Measurements from ENCODE around the gene FOXK2. TPM values are rescaled to one million over a fixed set of nuclear protein-coding genes. Genes with fewer than 3 reads are reported as not detected.

Gene FOXK2
- total and polyA plus RNA-seq, 2 of the 8 experiments (the other 6 are each of a cell fraction or from before 2014, with no cell fraction given): 34.7 to 64.9 TPM

DNA sequence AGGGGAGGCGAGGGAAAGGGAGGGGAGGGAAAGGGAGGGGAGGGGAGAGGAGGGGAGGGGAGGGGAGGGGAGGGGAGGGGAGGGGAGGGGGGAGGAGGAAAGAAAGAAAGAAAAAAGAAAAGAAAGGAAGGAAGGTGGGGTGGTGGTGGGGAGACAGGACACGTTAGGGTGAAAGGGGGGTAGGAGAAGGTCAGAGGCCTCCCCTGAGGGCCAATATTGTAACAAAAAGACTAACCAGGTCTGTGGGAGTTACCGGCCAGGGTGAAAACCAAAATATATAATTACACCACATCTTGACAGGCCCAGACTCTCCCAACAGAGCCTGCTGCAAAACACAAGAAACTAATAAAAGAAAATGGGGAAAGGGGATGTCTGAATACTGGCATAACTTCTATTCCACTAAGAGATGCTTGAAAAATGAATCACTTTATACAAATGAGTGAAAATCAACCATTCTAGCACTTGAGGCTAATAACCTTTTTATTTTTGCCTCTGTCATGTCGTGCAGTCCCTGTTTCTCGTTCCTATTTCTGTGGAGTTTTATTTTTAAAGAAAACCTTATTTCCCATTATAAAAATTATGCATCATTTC is 118.7 kb downstream of the FOXK2 start:
- no peak overlapping the region for H2BK5ac ChIP-seq (ENCODE audit: low read depth, low read length)
- ChIA-PET CTCF (ENCODE audit: partially characterized antibody) (no interaction called here), POLR2A (ENCODE audit: partially characterized antibody) (no interaction called here)
- no peak overlapping the region for H4K5ac ChIP-seq (ENCODE audit: insufficient read length, low read depth, low read length)
- H3K4me1 ChIP-seq (replicated peaks in 1 of 4; ENCODE audit: control insufficient read depth in 3 of 4, insufficient read depth in 4 of 4, low read length in 3 of 4): peaks cover 0 to 5% (median under 1%) of the 10 kb centered on the region in 4 experiments; a peak in 1 of 7 replicates
- peaks cover 16 to 22% of the 10 kb centered on the region in 2 experiments for H4K20me1 ChIP-seq (replicated peaks in 1 of 2; ENCODE audit: control insufficient read depth in 1 of 2, insufficient read depth in 2 of 2, low read length in 2 of 2)
- H3K79me1 ChIP-seq (ENCODE audit: low read depth, low read length): peaks cover 4% of the 10 kb centered on the region
- H3K36me3 ChIP-seq (ENCODE audit: control insufficient read depth in 2 of 4, insufficient read depth in 4 of 4, low read length in 3 of 4): peaks cover 5 to 33% (median 14%) of the 10 kb centered on the region in 4 experiments; a peak in 7 of 8 replicates
- no peak overlapping the region for H3K56ac ChIP-seq (replicated peaks; ENCODE audit: insufficient read length, low read depth, low read length)
- H3K4ac ChIP-seq (replicated peaks; ENCODE audit: insufficient read length, low read depth, low read length): no peak overlapping the region
- no peak overlapping the region for H3K4me2 ChIP-seq (ENCODE audit: insufficient read depth in 1 of 2, low read depth in 2 of 2, low read length in 2 of 2)
- peaks cover 14 to 78% of the 10 kb centered on the region in 2 experiments; a peak in 3 of 4 replicates for H3K79me2 ChIP-seq (ENCODE audit: control insufficient read depth in 1 of 2, insufficient read depth in 2 of 2, low read length in 2 of 2)
- H3K23me2 ChIP-seq (ENCODE audit: low read depth, low read length): no peaks in the 10 kb centered on the region
- H4K91ac ChIP-seq (replicated peaks; ENCODE audit: insufficient read length, low read length): no peak overlapping the region
- DNase-seq (ENCODE audit: low read depth in 1 of 2, low spot score in 2 of 2): no peak
- no peak overlapping the region for H3K18ac ChIP-seq (ENCODE audit: extremely low read depth, low read length)
- no peak overlapping the region for H3K14ac ChIP-seq (ENCODE audit: insufficient read length)
- no peak overlapping the region for H3K27ac ChIP-seq (ENCODE audit: low read depth, low read length)
- FAIRE-seq: no peak
- no peak overlapping the region for H2BK12ac ChIP-seq (ENCODE audit: low read depth, low read length)
- no peak overlapping the region for H2BK120ac ChIP-seq (replicated peaks; ENCODE audit: low read depth, low read length)
- no peak overlapping the region for H3K4me3 ChIP-seq (ENCODE audit: extremely low read depth in 1 of 4, insufficient read depth in 2 of 4, low read depth in 3 of 4, low read length in 4 of 4)
- 91% methylated on average over 3 of the region's 5 CpGs; no CpG with 5 or more reads in 1 of the 2 experiments for WGBS, 2 experiments (ENCODE audit: extremely low coverage in 1 of 2, insufficient coverage in 1 of 2, insufficient read length in 1 of 2, insufficient replicate concordance in 2 of 2, low coverage in 1 of 2, low lambda C conversion rate in 2 of 2, missing lambda C conversion rate in 1 of 2)
- H2AK5ac ChIP-seq (ENCODE audit: low read depth, low read length): no peak overlapping the region
- H2AFZ ChIP-seq (ENCODE audit: low read length): no peak overlapping the region
- H2BK20ac ChIP-seq (ENCODE audit: low read length): no peak overlapping the region
- no peaks in the 10 kb centered on the region for H3K27me3 ChIP-seq (replicated peaks in 1 of 4; ENCODE audit: control insufficient read depth in 3 of 4, extremely low read depth in 1 of 4, insufficient read depth in 3 of 4, low read length in 3 of 4)
- H3K9me3 ChIP-seq (ENCODE audit: insufficient read depth in 2 of 2, low read depth in 1 of 2, low read length in 1 of 2): no peaks in the 10 kb centered on the region
- H4K8ac ChIP-seq (ENCODE audit: extremely low read depth, insufficient read depth, low read length): no peak overlapping the region
- H3K9ac ChIP-seq (replicated peaks in 1 of 4; ENCODE audit: extremely low read depth in 1 of 4, low read depth in 3 of 4, low read length in 3 of 4): no peak overlapping the region
- H3K23ac ChIP-seq (ENCODE audit: insufficient read length): no peak overlapping the region
- H2BK15ac ChIP-seq (ENCODE audit: low read length): no peak overlapping the region
- TF ChIP-seq RNF2 (IDR thresholded peaks at IDR 0.05; ENCODE audit: borderline replicate concordance, low read depth, low read length, missing control alignments, poor library complexity, severe bottlenecking) (no peak), ATF2 (IDR thresholded peaks at IDR 0.05; ENCODE audit: low read length) (no peak), SAP30 (IDR thresholded peaks at IDR 0.05; ENCODE audit: insufficient read depth, insufficient replicate concordance, low read length) (no peak), SIX5 (IDR thresholded peaks at IDR 0.05; ENCODE audit: low read depth, low read length) (no peak), EZH2 (IDR thresholded peaks at IDR 0.05; ENCODE audit: low read depth, low read length, severe bottlenecking) (no peak), TAF7 (optimal IDR thresholded peaks at IDR 0.05; ENCODE audit: borderline replicate concordance, low read depth, low read length) (no peak)
